C4-2B (cell line): ENCODE measurements around the gene TRIM75.
"Not testable (repeated sequence)": the region's sequence is repeated elsewhere in the genome, so short reads cannot be mapped to it uniquely, and the experiment has no call there.

Experiments used
- H3K27ac ChIP-seq: fragments of 450-650 bp; 2 replicates; pipeline ENCODE4 v1.5.1; 2017
- CTCF ChIP-seq: fragments of 450-650 bp; conservative IDR thresholded peaks from 2 replicates; pipeline ENCODE4 v1.5.1; 2017; ENCODE audit warnings: mild to moderate bottlenecking
- ZFX ChIP-seq: fragments of 450-650 bp; IDR thresholded peaks from 2 replicates; pipeline ENCODE4 v1.6.1; 2017

TRIM75 gene

GRCh38 chr4:165055601-165056000 is 1.9 kb downstream of the TRIM75 start:
- TF ChIP-seq ZFX (no peak), CTCF (no peak)
- no peak overlapping the region for H3K27ac ChIP-seq

GRCh38 chr4:165058666-165059065 is 5.0 kb downstream of the TRIM75 start:
- TF ChIP-seq CTCF = no peak
- TF ChIP-seq ZFX = no peak
- H3K27ac ChIP-seq = no peak overlapping the region

GRCh38 chr4:165059386-165059785 is 5.7 kb downstream of the TRIM75 start:
- TF ChIP-seq ZFX = no peak
- no peak for TF ChIP-seq CTCF
- no peak overlapping the region for H3K27ac ChIP-seq

- no peak overlapping the region for H3K27ac ChIP-seq
- TF ChIP-seq ZFX (no peak), CTCF (peak; percentile 42)
Observed at GRCh38 chr4:165060938-165061337, 7.3 kb downstream of the TRIM75 start.

- H3K27ac ChIP-seq = no peak overlapping the region
- TF ChIP-seq CTCF (no peak), ZFX (no peak)
Observed at GRCh38 chr4:165070560-165070959, 16.9 kb downstream of the TRIM75 start.

GRCh38 chr4:165073346-165073745 is 19.7 kb downstream of the TRIM75 start:
- H3K27ac ChIP-seq = not testable (repeated sequence)

GRCh38 chr4:165077034-165077578 is 23.4 kb downstream of the TRIM75 start:
- TF ChIP-seq ZFX = no peak
- TF ChIP-seq CTCF = no peak
- H3K27ac ChIP-seq = no peak overlapping the region

GRCh38 chr4:165079476-165079875 is 25.8 kb downstream of the TRIM75 start:
- TF ChIP-seq ZFX (no peak), CTCF (no peak)
- no peak overlapping the region for H3K27ac ChIP-seq

GRCh38 chr4:165084787-165085186 is 31.1 kb downstream of the TRIM75 start:
- H3K27ac ChIP-seq = not testable (repeated sequence)
